LNCAP (cell line): Measurements from ENCODE around the gene KLF2.

ENCODE experiments used
- TF ChIP-seq, protein P1 (sequence below): fragments of 450-650 bp; IDR thresholded peaks from 2 replicates; pipeline ENCODE4 v1.5.1; 2017; ENCODE audit warnings: mild to moderate bottlenecking

Gene KLF2

GRCh38 chr19:16327911-16328823 lies 3.5 kb downstream of the KLF2 start:
- TF ChIP-seq, protein P1, sequence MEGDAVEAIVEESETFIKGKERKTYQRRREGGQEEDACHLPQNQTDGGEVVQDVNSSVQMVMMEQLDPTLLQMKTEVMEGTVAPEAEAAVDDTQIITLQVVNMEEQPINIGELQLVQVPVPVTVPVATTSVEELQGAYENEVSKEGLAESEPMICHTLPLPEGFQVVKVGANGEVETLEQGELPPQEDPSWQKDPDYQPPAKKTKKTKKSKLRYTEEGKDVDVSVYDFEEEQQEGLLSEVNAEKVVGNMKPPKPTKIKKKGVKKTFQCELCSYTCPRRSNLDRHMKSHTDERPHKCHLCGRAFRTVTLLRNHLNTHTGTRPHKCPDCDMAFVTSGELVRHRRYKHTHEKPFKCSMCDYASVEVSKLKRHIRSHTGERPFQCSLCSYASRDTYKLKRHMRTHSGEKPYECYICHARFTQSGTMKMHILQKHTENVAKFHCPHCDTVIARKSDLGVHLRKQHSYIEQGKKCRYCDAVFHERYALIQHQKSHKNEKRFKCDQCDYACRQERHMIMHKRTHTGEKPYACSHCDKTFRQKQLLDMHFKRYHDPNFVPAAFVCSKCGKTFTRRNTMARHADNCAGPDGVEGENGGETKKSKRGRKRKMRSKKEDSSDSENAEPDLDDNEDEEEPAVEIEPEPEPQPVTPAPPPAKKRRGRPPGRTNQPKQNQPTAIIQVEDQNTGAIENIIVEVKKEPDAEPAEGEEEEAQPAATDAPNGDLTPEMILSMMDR = no peak

DNA sequence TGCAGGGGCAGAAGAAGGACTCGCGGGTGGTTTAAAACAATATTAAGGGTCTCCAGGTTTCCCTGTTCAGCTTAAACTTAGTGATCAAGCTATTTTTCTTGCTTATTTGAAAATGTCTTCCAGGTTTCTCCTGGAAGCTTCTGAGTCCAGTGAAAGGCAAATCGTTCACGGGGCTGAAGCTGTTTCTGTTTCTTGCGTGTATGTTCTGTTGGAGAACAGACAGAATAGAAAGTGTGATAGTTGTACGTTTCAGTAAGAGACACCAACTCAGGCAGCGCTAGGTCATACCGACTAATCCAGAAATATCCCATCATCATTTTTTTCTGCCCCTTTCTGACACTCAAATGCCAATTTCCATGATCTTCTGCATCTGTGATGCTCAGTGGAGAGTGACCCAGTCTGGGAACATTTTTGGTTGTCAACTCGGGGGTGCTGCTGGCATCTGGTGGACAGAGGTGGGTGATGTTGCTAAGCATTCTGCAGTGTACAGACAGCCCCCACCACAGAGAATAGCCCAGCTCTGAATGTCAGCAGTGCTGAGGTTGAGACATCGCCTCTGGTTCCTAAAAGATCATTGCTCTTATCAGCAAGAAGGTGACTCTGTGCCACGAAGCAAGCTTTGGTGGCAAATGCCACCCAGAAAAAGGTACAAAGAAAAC lies 4.3 kb downstream of the KLF2 start:
- TF ChIP-seq, protein P1 = no peak

- TF ChIP-seq, protein P1 = no peak
Measured at GRCh38 chr19:16330368-16330801, 5.8 kb downstream of the KLF2 start.

DNA sequence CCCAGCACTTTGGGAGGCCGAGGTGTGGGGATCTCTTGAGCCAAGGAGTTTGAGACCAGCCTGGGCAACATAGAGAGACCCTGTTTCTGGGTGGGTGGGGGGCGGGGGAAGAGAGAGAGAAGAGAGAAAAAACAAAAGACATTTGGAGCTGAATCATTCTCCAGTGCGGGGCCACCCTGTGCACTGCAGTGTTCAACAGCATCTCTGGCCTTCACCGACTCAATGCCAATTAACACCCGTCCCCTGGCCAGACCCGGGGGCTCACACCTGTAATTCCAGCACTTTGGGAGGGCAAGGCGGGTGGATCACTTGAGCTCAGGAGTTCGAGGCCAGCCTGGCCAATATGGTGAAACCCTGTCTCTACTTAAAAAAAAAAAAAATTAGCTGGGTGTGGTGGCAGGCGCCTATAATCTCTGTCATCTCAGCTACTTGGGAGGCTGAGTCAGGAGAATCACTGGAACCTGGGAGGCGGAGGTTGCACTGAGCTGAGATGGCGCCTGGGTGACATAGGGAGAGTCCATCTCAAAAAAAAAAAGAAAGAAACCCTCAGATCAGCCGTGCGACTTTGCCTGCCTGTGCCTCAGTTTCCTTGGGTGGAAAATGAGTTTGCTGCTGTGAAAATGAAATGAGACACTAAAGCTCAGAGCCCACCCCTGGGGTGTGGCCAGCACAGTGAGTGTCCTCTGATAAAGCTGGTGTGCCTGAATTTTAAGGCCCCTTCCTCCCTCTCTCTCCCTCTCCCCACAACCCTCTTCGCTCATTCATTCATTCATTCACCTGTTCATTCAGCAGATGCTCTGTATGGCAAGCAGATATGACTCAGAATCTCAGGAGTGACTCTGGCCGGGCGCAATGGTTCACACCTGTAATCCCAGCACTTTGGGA lies 6.4 kb downstream of the KLF2 start:
- TF ChIP-seq, protein P1 = no peak

GRCh38 chr19:16333001-16333586 lies 8.5 kb downstream of the KLF2 start:
- TF ChIP-seq, protein P1 = no peak

DNA sequence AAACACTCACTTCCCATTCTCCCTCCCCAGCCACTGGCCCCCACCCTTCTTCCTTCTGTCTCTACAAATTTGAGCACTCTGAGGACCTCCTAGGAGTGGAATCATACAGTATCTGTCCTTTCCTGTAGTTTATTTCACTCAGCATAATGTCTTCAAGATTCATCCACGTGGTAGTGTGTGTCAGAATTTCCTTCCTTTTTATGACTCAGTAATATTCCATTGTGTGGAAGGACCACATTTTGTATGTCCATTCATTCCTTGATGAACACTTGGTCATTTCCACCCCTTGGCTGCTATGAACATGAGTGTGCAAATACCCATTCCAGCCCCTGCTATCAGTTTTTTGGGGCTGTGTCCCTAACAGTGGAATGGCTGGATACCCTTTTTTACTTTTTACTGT lies 9.8 kb downstream of the KLF2 start:
- TF ChIP-seq, protein P1 = no peak

DNA sequence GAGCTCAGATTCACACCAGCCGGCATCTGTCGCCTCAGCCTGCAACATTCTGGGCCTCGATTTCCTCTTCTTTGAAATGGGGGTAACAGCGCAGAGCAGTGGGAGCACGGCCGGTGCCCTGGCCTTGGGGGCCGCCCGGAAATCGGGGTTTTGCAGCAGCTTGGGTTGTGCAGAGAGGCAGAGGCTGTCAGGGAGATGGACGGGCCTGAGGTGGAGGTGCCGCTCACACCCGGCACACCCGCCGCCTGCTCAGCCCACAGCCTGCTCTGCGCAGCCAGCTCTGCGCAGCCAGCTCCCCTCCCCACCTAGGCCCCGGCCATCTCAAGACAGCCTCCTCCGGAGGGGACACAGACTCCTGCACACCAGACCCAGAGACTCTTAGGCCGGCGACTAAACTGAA lies 10.6 kb downstream of the KLF2 start:
- TF ChIP-seq, protein P1 = no peak
